ENCODE results near the gene AFAP1L1.

AFAP1L1 gene

DNA sequence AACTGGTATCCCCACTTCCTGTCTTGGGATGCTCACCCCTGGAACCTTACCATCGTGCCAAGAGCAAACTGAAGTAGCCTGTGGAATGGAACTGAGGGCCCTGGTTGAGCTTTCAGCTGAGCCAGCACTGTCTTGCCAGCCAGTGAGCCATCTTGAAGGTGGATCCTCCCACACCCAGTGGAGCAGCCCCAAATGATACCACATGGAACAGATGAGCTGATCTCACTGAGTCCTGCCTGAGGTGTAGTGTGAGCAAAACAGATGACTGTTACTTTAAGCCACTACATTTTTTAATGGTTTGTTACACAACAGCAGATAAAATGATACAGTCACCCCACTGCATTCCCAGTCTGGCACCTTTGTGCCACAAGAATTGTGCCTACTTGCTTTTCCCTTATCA lies 84.0 kb downstream of the AFAP1L1 start:
- FAIRE-seq, result no peak

DNA sequence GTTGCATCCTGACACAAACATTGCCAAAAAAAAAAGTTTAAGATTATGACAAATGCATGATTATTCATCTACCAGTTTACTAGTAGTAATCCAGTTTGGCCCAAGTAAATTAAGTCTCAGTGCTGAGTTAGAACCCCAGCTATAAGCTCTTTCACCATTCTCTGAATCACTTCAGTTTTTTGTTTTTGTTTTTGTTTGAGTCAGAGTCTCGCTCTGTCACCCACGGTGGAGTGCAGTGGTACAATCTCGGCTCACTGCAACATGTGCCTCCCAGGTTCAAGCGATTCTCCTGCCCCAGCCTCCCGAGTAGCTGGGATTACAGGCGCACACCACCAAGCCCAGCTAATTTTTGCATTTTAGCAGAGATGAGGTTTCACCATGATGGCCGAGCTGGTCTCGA lies 84.7 kb downstream of the AFAP1L1 start:
- no peak for FAIRE-seq

DNA sequence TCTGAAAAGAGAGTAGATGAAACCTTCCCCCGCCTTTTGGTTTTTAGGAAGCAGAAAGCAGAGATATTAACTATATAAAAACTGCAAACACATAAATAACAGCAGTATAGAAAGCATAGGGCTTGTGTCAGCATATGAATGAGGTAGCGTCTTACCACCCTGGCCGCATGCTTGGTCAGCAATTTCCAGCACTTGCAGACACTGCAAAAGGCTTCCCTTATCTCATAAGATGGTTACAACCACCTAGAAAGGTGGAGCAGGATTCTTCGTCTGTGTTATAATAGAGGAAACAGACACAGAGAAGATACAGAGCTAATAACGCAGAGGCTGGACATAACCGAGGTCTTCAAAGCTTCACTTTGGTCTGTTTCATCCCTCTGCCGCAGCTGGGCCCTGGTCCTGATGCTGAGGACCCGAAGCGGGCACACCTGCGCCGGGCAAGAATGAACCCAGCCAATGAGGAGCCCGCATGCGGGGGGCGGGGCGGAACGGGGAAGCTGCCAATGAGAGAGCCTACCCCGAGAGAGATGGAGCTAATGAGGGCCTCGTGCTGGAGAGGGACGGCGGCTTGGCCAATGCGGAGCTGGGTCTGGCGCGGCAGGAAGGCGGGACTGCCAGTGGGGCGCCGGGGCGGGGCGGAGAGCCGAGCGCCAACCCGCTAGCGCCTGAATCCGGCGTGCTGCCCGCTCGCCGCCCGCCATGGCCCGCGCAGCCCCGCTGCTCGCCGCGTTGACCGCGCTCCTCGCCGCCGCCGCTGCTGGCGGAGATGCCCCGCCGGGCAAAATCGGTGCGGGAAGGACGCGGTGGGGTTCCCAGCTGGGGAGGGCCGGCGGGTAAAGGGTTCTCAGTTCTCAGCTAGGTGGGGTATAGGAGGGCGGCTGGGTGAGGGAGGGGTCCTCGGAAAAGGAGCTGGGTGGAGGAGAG lies 86.0 kb downstream of the AFAP1L1 start, which contains the start of gene PCYOX1L:
TSS of gene PCYOX1L (plus strand) at position 677 of the 924 bp plus-strand sequence. CDS start at position 700, 23 bp downstream.
- no peak for FAIRE-seq

DNA sequence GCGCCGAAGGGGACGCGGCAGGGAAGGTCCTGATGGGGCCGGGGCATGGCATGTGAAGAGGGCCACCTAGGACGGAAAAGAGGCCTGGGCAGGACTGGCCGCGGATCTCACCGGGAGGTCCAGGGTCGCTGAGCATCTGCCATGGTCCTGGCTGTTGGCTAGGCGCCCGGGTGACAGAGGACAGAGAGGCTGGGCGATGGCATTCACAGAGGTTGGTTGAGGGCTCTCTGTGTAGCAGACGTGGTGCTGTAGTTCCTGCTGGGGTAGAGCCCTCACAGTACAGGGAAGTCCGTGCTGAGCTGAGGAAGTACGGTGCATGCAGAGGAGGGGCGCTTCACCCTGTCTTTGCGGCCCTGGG lies 86.6 kb downstream of the AFAP1L1 start:
- no peak for FAIRE-seq

DNA sequence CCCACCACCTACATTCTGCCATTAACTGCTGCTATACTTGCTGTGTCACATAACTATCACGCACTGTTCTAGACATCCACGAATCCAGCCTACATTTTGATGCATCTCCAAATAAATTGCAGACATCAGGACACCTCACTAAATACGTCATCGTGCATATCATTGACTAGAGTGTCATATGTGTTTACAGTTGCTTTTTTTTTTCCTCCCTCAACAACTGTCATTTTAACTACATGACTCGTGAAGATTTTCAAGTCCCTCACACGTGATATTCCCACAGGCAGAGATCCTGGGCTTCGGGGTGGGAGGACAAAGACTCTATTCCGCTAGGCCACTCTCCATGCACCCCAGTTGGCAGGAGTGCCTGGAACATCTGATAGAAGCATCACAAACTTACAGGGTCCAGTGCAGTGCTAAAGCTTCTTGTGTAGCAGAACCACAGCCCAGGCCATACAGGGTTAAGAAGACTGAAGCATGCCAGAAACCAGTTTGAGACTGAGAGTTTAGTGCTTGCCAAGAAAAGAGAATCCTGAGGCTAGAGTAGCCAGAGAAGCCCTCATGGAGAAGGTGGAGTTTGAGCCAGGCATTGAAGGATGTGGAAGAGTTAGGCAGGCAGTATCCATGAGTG lies 87.3 kb downstream of the AFAP1L1 start:
- FAIRE-seq, result no peak

DNA sequence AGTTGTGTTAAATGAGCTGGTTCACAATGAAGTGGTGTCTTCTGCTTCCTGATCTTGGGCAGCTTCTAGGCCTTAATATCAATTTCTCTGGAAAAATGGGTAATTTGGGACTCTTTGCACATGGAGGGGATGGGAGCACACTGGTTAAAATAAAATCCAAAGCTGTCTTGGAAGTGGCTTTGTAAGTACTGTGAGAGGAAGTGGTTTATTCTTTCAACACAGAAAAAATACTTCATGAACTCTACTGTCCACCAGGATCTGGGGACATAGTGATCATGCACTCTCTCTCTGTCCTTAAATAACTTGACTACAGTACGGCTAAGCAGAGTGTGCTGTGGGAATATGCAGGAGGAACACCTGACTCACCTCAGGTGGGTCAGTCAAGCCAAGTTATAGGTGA lies 88.6 kb downstream of the AFAP1L1 start:
- FAIRE-seq, result no peak

DNA sequence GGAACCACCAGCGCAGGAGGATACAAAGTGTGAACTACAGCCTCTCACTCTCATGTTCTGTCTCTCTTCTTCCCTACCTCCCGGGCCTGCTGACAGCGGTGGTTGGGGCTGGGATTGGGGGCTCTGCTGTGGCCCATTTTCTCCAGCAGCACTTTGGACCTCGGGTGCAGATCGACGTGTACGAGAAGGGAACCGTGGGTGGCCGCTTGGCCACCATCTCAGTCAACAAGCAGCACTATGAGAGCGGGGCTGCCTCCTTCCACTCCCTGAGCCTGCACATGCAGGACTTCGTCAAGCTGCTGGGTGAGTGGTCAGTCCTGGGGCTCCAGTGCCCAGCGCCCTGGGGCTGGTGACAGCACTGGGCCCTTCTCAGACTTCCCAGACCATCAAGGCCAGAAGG lies 90.9 kb downstream of the AFAP1L1 start:
- no peak for FAIRE-seq

DNA sequence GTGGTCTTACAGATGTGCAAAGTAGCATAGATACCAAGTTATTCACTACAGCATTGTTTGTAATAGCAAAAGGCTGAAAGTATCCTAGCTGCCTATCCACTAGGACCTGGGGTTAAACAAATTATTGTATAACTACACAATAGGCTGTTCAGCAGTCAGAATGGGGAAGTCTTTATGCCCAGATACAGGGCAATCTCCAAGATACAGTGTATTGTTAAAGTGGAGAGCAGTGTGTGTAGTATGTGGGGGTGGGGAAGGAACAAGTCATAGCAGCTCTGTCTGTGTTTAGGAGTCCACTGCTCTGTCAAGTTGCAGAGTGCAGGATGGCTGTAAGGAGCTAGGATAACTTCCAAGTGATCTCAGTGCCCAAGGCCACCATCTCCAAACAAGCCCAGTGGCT lies 91.7 kb downstream of the AFAP1L1 start:
- FAIRE-seq, result no peak

DNA sequence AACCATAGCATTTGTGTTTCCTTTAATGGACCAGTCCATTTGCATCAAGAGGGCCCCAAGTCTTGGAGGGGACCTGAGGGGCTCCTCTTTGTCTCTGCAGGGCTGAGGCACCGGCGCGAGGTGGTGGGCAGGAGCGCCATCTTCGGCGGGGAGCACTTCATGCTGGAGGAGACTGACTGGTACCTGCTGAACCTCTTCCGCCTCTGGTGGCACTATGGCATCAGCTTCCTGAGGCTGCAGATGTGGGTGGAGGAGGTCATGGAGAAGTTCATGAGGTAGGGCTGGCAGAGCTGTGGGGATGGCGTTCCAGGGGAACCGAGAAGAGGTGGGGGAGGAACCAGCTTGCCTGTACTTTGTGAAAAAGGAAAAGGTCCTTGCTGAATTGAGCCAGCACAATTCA lies 92.3 kb downstream of the AFAP1L1 start:
- no peak for FAIRE-seq

DNA sequence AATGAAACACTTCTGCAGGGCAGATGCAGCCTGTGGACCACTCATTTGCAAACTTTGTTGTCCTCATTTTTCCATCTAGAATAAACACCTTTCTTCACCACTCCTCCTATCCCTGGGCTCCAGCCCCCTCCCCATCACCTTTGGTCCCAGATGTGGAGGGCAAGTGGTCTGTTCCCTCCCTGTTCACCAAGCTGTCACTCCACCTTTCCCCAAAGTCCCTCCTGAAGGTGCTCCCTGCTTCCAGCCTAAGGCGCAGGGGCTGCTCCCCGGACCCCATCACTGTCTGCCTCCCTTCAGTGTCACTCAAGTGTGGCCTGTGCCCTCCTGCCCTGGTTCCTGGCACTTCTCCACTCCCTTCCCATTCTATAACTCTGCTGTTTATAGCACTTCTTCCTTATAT lies 93.1 kb downstream of the AFAP1L1 start:
- FAIRE-seq, result no peak

DNA sequence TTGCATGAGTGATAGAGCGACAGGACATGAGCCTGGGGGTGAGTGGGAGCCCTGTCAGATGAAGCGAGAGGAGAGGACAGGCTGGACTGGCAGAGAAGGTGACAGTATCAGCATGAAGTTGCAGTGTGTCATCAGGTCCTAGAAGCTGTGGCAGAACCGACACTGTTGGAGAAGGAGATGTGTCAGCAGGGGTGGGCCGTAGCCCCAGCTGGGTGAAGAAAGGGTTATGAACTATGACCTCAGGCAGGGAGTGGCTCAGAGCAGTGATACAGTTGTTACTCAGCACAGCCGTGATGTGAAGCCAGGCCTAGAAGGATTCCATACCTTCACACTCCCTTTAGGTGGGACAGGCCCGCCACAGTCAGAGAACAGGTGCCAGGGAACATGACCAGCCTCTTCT lies 93.8 kb downstream of the AFAP1L1 start:
- FAIRE-seq, result no peak

DNA sequence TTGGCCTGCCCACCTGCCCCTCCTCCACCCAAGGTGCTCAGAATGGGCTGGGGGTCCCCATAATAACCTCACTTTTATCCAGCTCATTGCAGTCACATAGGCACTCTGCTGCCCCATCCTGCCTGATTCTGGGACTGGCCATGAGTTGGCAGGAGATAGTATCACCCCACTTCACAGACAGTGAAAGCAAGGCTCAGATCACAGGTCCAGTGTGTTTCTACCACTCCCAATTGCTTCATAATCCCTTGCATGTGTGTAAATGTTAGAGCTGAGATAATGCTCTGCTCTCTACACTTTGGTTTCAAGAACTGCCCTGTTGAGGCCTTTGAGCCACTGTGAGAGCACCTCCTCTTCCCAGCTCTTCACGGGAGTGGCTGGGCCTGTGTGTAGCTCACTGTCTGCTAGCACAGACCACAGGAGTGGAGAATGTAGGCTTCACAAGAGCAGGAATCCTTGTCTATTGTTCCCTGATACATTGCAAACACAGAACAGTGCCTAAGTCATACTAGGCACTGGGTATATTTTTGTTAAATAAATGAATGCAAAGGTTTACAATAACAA lies 94.6 kb downstream of the AFAP1L1 start:
- FAIRE-seq, result no peak

DNA sequence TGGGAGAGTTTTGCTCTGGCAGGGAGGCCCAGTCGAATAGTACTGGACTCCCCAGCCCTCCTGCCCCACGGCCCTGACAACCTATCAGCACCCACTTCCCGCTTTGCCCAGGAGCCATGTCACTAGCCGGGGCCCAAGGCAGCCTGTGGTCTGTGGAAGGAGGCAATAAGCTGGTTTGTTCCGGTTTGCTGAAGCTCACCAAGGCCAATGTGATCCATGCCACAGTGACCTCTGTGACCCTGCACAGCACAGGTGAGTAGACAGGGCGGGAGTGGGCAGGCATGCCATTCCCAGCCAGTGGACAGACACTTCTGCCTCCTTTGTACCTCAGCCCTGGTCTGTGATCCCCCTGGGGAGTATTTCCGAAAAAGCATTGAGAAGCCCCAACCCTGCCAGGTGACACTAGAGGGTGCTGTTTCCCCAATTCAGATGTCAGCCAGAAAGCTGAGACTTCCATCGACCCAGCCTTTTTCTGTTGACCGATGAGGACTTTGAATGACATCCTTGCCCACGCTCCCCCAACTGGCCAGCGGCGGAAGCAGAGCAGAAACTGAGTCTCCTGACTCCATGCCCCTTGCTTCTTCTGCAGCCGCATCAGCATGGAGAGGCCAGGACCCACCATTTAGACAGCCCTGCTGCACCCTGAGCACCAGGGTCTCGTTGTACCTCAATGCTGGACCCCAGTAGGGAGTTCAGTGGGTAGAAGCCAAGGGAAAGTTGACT lies 95.8 kb downstream of the AFAP1L1 start:
- no peak for FAIRE-seq

DNA sequence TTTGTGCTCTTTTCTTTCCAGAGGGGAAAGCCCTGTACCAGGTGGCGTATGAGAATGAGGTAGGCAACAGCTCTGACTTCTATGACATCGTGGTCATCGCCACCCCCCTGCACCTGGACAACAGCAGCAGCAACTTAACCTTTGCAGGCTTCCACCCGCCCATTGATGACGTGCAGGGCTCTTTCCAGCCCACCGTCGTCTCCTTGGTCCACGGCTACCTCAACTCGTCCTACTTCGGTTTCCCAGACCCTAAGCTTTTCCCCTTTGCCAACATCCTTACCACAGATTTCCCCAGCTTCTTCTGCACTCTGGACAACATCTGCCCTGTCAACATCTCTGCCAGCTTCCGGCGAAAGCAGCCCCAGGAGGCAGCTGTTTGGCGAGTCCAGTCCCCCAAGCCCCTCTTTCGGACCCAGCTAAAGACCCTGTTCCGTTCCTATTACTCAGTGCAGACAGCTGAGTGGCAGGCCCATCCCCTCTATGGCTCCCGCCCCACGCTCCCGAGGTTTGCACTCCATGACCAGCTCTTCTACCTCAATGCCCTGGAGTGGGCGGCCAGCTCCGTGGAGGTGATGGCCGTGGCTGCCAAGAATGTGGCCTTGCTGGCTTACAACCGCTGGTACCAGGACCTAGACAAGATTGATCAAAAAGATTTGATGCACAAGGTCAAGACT lies 96.5 kb downstream of the AFAP1L1 start:
- FAIRE-seq, result no peak

DNA sequence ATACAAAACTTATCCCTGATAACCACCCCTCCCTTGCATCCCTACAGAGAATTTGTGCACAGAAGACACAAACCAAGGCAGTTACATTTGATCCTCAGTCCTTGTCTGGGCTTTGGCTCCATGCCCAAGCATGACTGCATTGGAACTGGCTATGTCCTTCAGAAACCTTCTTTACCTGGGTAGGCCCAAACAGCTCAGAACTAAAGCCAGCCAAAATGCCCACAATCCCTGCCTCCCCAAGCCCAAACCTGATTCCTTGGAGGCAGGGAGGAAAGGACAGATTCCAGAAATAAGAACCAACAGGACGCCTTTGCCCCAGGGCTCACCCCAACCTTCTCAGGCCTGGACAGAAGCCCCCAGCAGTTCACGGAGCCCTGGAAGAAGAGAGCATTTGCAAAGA lies 99.2 kb downstream of the AFAP1L1 start:
- no peak for FAIRE-seq

DNA sequence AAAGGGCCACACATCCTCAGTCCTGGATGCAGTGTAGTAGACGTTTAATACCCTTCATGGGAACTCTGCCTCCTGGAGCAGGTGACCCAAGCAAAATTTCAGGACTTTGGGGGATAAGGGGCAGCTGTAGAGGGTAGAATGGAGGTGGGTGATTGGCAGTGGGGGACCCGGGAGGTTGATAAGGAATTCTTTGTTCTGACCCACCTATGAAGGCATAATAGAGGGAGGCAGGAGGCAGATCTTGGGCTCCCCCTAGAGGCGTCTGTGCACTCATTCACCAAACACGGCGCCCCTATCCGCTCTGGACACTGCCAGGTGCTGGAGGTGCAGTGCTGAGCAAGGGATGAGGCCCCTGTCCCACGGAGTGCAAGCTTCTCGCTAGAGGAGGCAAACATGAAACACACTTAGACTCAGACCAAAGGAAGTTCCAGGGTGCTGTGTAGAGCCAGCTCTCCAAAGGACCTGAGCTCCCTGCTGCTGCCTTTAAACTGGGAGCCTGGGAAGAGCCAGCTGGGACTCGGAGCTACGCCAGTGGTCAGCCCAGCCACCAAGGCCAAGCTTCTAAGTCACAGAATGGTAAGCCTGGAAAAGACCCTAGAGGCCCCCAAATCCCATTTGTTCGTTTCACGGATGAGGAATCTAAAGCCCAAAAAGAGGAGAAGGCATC lies 99.8 kb downstream of the AFAP1L1 start:
- no peak for FAIRE-seq

DNA sequence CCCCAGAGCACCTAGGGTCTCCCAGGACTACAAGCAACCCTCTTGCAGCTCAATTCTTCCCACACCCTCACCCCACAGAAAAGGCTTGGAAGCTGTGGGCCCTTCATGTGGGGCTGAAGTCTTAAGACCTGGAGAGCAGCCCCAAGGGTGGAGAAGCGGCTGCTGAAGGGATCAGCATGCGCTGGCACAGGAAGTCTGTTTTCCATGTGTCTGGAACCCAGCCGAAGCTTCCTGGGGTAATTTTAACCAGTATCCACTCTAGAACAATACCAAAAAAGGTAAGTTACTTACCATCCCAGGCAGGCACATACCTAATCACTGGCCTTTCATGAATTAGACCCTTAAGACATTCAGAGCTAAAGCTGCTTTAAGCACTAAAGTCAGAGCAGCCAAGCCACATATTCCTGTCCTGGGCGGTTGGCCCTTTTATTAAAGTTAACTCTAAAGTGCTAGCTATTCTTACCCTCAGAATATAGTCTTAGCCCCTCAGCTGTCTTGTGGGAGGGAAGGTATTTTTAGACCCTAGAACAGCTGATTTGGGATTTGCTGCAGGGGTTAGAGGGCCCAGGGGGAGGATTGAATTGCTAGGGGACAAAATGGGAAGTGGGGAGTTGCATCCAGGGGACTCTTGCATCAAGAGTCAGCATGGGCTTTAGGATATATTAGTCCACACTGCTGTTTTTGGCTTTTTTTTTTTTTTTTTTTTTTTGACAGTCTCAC lies 100.6 kb downstream of the AFAP1L1 start:
- FAIRE-seq, result no peak

DNA sequence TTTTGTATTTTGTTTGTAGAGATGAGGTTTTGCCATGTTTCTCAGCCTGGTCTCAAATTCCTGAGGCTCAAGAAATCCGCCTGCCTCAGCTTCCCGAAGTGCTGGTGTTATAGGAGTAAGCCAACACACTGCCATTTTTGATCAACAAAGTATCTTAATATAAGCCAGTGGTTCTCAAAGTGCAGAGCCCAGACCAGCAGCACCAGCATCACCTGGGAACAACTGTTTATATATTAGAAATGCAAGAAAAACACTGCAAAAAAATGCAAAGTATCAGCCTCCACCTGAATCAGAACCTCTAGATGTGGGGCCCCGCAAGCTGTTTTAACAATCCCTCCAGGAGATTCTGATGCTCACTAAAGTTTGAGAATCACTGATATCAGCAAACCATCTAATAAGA lies 101.3 kb downstream of the AFAP1L1 start:
- FAIRE-seq, result no peak

DNA sequence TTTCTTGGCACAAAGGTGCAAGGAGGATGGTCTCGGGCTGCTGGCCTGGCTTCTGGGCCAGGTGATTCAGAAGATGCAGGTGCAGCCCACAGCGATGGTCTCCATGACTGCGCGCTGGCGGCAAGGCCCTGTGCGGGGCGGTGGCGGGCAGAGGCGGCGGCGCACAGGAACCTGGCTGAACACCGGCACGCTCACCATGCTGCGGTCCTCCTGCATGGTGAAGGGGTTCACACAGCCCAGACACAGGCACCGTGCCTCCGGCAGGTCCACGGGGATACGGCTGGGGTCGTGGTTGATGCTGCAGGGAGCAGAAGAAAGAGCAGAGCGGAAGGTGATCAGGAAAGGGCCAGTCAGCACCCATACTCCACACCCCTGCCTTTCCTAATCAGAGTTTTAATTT lies 102.6 kb downstream of the AFAP1L1 start:
- FAIRE-seq, result no peak

DNA sequence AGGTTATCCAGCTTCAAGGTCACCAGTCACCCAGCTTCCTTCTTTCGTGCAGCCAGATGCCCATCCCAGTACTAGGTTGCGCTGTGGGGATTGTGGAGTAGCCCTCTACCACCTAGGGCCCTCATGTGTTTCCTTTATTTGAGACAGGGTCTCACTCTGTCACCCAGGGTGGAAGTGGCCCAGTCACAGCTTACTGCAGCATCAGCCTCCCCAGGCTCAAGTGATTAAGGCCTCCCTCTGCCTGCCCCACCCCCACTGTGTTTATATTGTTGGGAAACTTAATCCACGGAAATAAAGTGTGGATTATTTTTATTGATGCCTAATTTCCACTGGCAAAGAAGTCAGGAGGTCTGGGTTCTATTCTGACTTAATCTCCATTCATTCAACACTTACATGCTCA lies 103.1 kb downstream of the AFAP1L1 start:
- no peak for FAIRE-seq

DNA sequence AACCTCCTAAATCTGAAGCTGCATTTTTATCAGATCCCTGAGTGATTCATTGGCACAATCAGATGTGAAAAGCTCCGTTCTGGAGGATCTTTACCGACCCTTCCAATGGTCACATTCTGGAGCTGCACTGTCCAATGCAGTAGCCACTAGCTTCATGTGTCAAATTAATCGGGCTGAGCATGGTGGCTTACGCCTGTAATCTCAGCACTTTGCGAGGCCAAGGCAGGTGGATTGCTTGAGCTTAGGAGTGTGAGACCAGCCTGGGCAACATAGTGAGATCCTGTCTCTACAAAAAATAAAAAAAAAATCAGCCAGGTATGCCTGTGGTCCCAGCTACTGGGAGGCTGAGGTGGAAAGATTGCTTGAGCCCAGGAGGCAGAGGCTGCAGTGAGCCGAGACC lies 103.8 kb downstream of the AFAP1L1 start:
- no peak for FAIRE-seq

DNA sequence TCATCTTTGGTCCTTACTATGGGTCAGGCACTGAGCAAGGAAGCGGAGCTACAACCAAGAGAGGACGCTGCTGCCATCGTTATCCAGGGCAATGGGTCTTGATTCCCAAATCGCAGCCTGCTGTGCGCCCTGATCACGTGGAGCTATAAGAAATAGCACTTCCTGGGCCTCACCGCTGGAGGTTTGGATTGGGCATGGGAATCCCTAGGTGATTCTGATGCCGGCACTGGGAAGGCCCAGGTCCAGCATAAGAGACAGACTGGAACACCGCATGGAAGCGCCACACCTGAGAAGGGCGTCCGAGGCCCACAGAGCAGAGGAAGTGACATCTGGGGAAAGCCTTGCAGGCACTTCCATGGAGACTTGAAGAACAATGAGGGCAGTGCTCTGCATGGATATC lies 104.4 kb downstream of the AFAP1L1 start:
- FAIRE-seq, result no peak

All from endometrium (tissue), 2 donors.